Endothelial cell of umbilical vein (primary cell): ENCODE results near the gene NEXN. TPM values are rescaled to one million over a fixed set of nuclear protein-coding genes. Genes with fewer than 3 reads are reported as not detected.

ENCODE experiments used
- BruUV-seq: library from RNA; stranded (reverse); fragments of 400-500 nt; replicated peaks from 2 replicates; lab custom pipeline; 2021; lab: Mats Ljungman, UMichigan
- CTCF ChIA-PET: fragments of 300-600, 350-600 bp; sonication (Branson Sonifier 250); formaldehyde crosslinking; loops from one replicate; lab custom pipeline; 2021; ENCODE audit warnings: antibody characterized with exemption, inconsistent platforms; lab: Charles Lee
- POLR2A ChIA-PET: fragments of 300-600, 350-600 bp; sonication (Branson Sonifier 250); formaldehyde crosslinking; loops from one replicate; lab custom pipeline; 2021; ENCODE audit warnings: antibody characterized with exemption, inconsistent platforms; lab: Charles Lee
- DNase-seq: peaks from one replicate; pipeline ENCODE4 v3.0.0-alpha.2; 2011; ENCODE audit warnings: low read depth, low spot score
- FAIRE-seq: peaks from 2 replicates; lab custom pipeline; 2011; peaks lifted over from hg19 to GRCh38; lab: Jason Lieb, UNC
- H2AFZ ChIP-seq: 2 replicates; pipeline ENCODE4 v1.6.0; 2012; ENCODE audit warnings: low read depth, low read length, control low read depth, inconsistent platforms
- H3K27ac ChIP-seq: 2 replicates; pipeline ENCODE4 v1.5.1; 2011; ENCODE audit warnings: low read depth, mild to moderate bottlenecking, control low read depth, low read length, moderate library complexity; ENCODE audit not compliant: insufficient read depth
- H3K27me3 ChIP-seq, 2 experiments: 2 replicates each; pipeline versions ENCODE4 v1.6.0 to v1.6.1; 2011; ENCODE audit warnings: low read length in 2 of 2, mixed read lengths in 1 of 2; ENCODE audit not compliant: control insufficient read depth in 2 of 2, insufficient read depth in 2 of 2
- H3K36me3 ChIP-seq, 2 experiments: 2 replicates in 1 of 2; 3 replicates in 1 of 2; pipeline ENCODE4 v1.5.1; 2011; ENCODE audit warnings: low read length in 2 of 2, mild to moderate bottlenecking in 1 of 2, moderate library complexity in 1 of 2; ENCODE audit not compliant: control insufficient read depth in 2 of 2, insufficient read depth in 2 of 2; ENCODE audit errors: extremely low read depth in 1 of 2
- H3K4me1 ChIP-seq: 3 replicates; pipeline ENCODE4 v1.5.1; 2011; ENCODE audit warnings: mild to moderate bottlenecking, low read length; ENCODE audit not compliant: control insufficient read depth, insufficient read depth; ENCODE audit errors: extremely low read depth
- H3K4me2 ChIP-seq: 2 replicates; pipeline ENCODE4 v1.6.1; 2011; ENCODE audit warnings: low read length, control low read depth, mixed read lengths; ENCODE audit not compliant: insufficient read depth
- H3K4me3 ChIP-seq, 3 experiments: fragments of 200-600 bp in 1 of 3; sonication (generic), shearing (Covaris generic) in 1 of 3; replicated peaks in 1 of 3; 2 replicates each; pipeline ENCODE4 v1.5.1; 2011 to 2016; ENCODE audit warnings: control low read depth in 3 of 3, low read length in 3 of 3, mild to moderate bottlenecking in 2 of 3, inconsistent platforms in 1 of 3, low read depth in 1 of 3, moderate library complexity in 1 of 3; ENCODE audit not compliant: insufficient read depth in 1 of 3
- H3K79me2 ChIP-seq: 2 replicates; pipeline ENCODE4 v1.6.0; 2012; ENCODE audit warnings: low read length, inconsistent platforms; ENCODE audit not compliant: control insufficient read depth, insufficient read depth
- H3K9ac ChIP-seq: replicated peaks from 2 replicates; pipeline ENCODE3; 2011; ENCODE audit warnings: low read length, control low read depth; ENCODE audit not compliant: insufficient read depth; ENCODE audit errors: extremely low read depth
- H3K9me1 ChIP-seq: replicated peaks from 3 replicates; pipeline ENCODE4 v1.6.0; 2011; ENCODE audit warnings: mild to moderate bottlenecking, low read length; ENCODE audit not compliant: control insufficient read depth, insufficient read depth; ENCODE audit errors: extremely low read depth
- H3K9me3 ChIP-seq: replicated peaks from 2 replicates; pipeline ENCODE4 v1.5.1; 2012; ENCODE audit warnings: low read length, inconsistent platforms; ENCODE audit not compliant: control insufficient read depth, insufficient read depth
- H4K20me1 ChIP-seq: replicated peaks from 2 replicates; pipeline ENCODE3; 2011; ENCODE audit warnings: mild to moderate bottlenecking, low read length; ENCODE audit not compliant: control insufficient read depth, insufficient read depth; ENCODE audit errors: extremely low read depth
- EZH2 ChIP-seq: IDR thresholded peaks from 2 replicates; pipeline ENCODE4 v1.6.1; 2012; ENCODE audit warnings: borderline replicate concordance, low read depth, mild to moderate bottlenecking, moderate library complexity, low read length, inconsistent platforms; ENCODE audit not compliant: severe bottlenecking
- FOS ChIP-seq: IDR thresholded peaks from 2 replicates; pipeline ENCODE4 v1.6.1; 2011; ENCODE audit warnings: mild to moderate bottlenecking, low read length, moderate library complexity, borderline replicate concordance; ENCODE audit not compliant: insufficient read depth
- GATA2 ChIP-seq: IDR thresholded peaks from 2 replicates; pipeline ENCODE4 v1.7.0; 2011; ENCODE audit warnings: low read depth, mild to moderate bottlenecking, moderate library complexity, mixed read lengths, low read length; ENCODE audit not compliant: insufficient read length, insufficient read depth
- JUN ChIP-seq: IDR thresholded peaks from 2 replicates; pipeline ENCODE4 v1.6.1; 2011; ENCODE audit warnings: borderline replicate concordance, low read depth; ENCODE audit not compliant: insufficient read length, insufficient read depth
- MYC ChIP-seq: IDR thresholded peaks from one replicate; pipeline ENCODE4 v1.6.1; 2011; ENCODE audit warnings: mild to moderate bottlenecking, low read depth, low read length
- POLR2A ChIP-seq: IDR thresholded peaks from 2 replicates; pipeline ENCODE4 v1.6.1; 2012; ENCODE audit warnings: low read depth, mild to moderate bottlenecking, control low read depth, low read length
- POLR2AphosphoS5 ChIP-seq: IDR thresholded peaks from 2 replicates; pipeline ENCODE4 v1.6.1; 2012; ENCODE audit warnings: low read depth, mild to moderate bottlenecking, control low read depth, low read length, moderate library complexity; ENCODE audit not compliant: insufficient read depth
- dilution Hi-C: fragments of 300-500 bp; cut with MboI; formaldehyde crosslinking; loops from one replicate; pipeline ENCODE4 v1.15.0; 2019; ENCODE audit warnings: low sequenced_read_pairs; ENCODE audit not compliant: extremely low pct_ligation_motif_present
- intact Hi-C: fragments of 100-400 bp; cut with micrococcal nuclease; formaldehyde crosslinking; loops from one replicate; pipeline ENCODE4 v1.10.0; 2022
- polyA plus RNA-seq, 4 experiments: library from polyadenylated mRNA; depleted of rRNA in 3 of 4; stranded (reverse) in 3 of 4; unstranded in 1 of 4; fragments of >200 nt; gene quantifications; 2 replicates each; pipeline versions ENCODE4 v1.2.1 to v1.2.3, GENCODE V29; 2011 to 2012; ENCODE audit warnings: missing spikeins in 1 of 4
- total RNA-seq: library from RNA; stranded (reverse); gene quantifications from 2 replicates; pipeline ENCODE4 v1.2.3, GENCODE V29; 2021
- TF ChIP-seq, protein P1 (sequence below): IDR thresholded peaks from 2 replicates; pipeline ENCODE4 v1.6.1; 2011; ENCODE audit not compliant: insufficient read depth, insufficient read length
- TF ChIP-seq, protein P2 (sequence below), 2 donors: IDR thresholded peaks; 1 replicate in 1 of 2; 2 replicates in 1 of 2; pipeline ENCODE4 v1.5.1; 2011; ENCODE audit warnings: low read length in 2 of 2, mild to moderate bottlenecking in 2 of 2, moderate library complexity in 2 of 2, control low read depth in 1 of 2, inconsistent platforms in 1 of 2, low read depth in 1 of 2; ENCODE audit not compliant: insufficient read depth in 1 of 2; ENCODE audit errors: extremely low read depth in 1 of 2

Gene NEXN
- total and polyA plus RNA-seq, 2 donors (not counting 3 experiments of a cell fraction or from before 2014, with no cell fraction given), result 1.0 to 11.7 TPM

GRCh38 chr1:77882411-77882810 lies 6.0 kb upstream of the NEXN start:
- intact Hi-C loops (no loop called here), dilution Hi-C loops (no loop called here)
- Histone ChIP-seq H3K9me1 (no peaks in the 10 kb centered on the region), H4K20me1 (no peaks in the 10 kb centered on the region), H2AFZ (no peak overlapping the region), H3K9me3 (no peaks in the 10 kb centered on the region), H3K27ac (no peak overlapping the region), H3K4me2 (no peak overlapping the region), H3K27me3 (no peaks in the 10 kb centered on the region), H3K9ac (no peak overlapping the region), H3K36me3 (no peaks in the 10 kb centered on the region), H3K79me2 (no peaks in the 10 kb centered on the region), H3K4me1 (peaks cover under 1% of the 10 kb centered on the region), H3K4me3 (no peak overlapping the region)
- BruUV-seq, result no TSS peak
- DNase-seq (no peak), FAIRE-seq (no peak)
- ChIA-PET POLR2A (no interaction called here), CTCF (no interaction called here)
- TF ChIP-seq POLR2AphosphoS5 (no peak), GATA2 (no peak), POLR2A (no peak), EZH2 (no peak), MYC (no peak), FOS (no peak), JUN (no peak)
- TF ChIP-seq, protein P1, sequence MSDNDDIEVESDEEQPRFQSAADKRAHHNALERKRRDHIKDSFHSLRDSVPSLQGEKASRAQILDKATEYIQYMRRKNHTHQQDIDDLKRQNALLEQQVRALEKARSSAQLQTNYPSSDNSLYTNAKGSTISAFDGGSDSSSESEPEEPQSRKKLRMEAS, result no peak
- TF ChIP-seq, protein P2, sequence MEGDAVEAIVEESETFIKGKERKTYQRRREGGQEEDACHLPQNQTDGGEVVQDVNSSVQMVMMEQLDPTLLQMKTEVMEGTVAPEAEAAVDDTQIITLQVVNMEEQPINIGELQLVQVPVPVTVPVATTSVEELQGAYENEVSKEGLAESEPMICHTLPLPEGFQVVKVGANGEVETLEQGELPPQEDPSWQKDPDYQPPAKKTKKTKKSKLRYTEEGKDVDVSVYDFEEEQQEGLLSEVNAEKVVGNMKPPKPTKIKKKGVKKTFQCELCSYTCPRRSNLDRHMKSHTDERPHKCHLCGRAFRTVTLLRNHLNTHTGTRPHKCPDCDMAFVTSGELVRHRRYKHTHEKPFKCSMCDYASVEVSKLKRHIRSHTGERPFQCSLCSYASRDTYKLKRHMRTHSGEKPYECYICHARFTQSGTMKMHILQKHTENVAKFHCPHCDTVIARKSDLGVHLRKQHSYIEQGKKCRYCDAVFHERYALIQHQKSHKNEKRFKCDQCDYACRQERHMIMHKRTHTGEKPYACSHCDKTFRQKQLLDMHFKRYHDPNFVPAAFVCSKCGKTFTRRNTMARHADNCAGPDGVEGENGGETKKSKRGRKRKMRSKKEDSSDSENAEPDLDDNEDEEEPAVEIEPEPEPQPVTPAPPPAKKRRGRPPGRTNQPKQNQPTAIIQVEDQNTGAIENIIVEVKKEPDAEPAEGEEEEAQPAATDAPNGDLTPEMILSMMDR (IDR thresholded peaks at IDR 0.05; ENCODE audit: extremely low read depth in 1 of 2, insufficient read depth in 1 of 2, low read depth in 1 of 2, low read length in 2 of 2), result no peak
